ENCODE results near the gene RARG.

Gene RARG

GRCh38 chr12:53198486-53199110, 33.4 kb downstream of the RARG start:
- H3K27ac ChIP-seq (ENCODE audit: extremely low read depth, low read depth, low read length) = no peak overlapping the region
- TF ChIP-seq ZBTB49 (tag by site-specific recombination; IDR thresholded peaks at IDR 0.05; ENCODE audit: low read depth) = no peak
- TF ChIP-seq ZNF280D (tag by site-specific recombination; IDR thresholded peaks at IDR 0.05) = no peak
- no peak for TF ChIP-seq ZNF169 (tag by site-specific recombination; IDR thresholded peaks at IDR 0.05)
- TF ChIP-seq ZNF473 (tag by site-specific recombination; IDR thresholded peaks at IDR 0.05) = no peak
- TF ChIP-seq ZNF114 (tag by site-specific recombination; IDR thresholded peaks at IDR 0.05) = no peak
- TF ChIP-seq ZNF174 (tag by site-specific recombination; IDR thresholded peaks at IDR 0.05) = no peak
- no peak for TF ChIP-seq GLIS2 (tag by site-specific recombination; IDR thresholded peaks at IDR 0.05)
- no peak for TF ChIP-seq GLI2 (tag by site-specific recombination; IDR thresholded peaks at IDR 0.05; ENCODE audit: borderline replicate concordance, low read depth)
- TF ChIP-seq ZBTB1 (tag by site-specific recombination; IDR thresholded peaks at IDR 0.05) = no peak
- TF ChIP-seq, protein P1, sequence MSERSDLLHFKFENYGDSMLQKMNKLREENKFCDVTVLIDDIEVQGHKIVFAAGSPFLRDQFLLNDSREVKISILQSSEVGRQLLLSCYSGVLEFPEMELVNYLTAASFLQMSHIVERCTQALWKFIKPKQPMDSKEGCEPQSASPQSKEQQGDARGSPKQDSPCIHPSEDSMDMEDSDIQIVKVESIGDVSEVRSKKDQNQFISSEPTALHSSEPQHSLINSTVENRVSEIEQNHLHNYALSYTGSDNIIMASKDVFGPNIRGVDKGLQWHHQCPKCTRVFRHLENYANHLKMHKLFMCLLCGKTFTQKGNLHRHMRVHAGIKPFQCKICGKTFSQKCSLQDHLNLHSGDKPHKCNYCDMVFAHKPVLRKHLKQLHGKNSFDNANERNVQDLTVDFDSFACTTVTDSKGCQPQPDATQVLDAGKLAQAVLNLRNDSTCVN (tag by site-specific recombination; optimal IDR thresholded peaks at IDR 0.05) = no peak
- TF ChIP-seq ZNF394 (tag by site-specific recombination; IDR thresholded peaks at IDR 0.05; ENCODE audit: borderline replicate concordance) = no peak
- H3K36me3 ChIP-seq (ENCODE audit: control insufficient read depth in 2 of 2, insufficient read depth in 1 of 2, low read length in 2 of 2) = no peaks in the 10 kb centered on the region
- no peak overlapping the region for H3K4me3 ChIP-seq (ENCODE audit: low read depth, low read length)
- no peaks in the 10 kb centered on the region for H3K4me1 ChIP-seq (ENCODE audit: control insufficient read depth, insufficient read depth, low read length)
- ChIA-PET CTCF (interaction anchor here (0.6 to 3.1 kb wide), 8 partner anchors 8 to 133 kb away, joined by 3 to 18 read pairs (median 4); no protein-coding TSS in a partner anchor), POLR2A (interaction anchor here (0.9 to 1.2 kb wide), 2 partner anchors 12 to 18 kb away, joined by 3 to 4 read pairs; partner anchors contain the start of genes CSAD and ZNF740)
- H3K9me3 ChIP-seq (ENCODE audit: control insufficient read depth, insufficient read depth, low read depth, low read length) = no peaks in the 10 kb centered on the region

- ChIA-PET POLR2A (interaction anchor here (1.2 kb wide), 1 partner anchor 22 kb away, joined by 4 read pairs; no protein-coding TSS in a partner anchor), CTCF (interaction anchor here (0.6 to 3.1 kb wide), 6 partner anchors 14 to 131 kb away, joined by 3 to 18 read pairs (median 6); no protein-coding TSS in a partner anchor)
- no peaks in the 10 kb centered on the region for H3K4me1 ChIP-seq (ENCODE audit: control insufficient read depth, insufficient read depth, low read length)
- H3K4me3 ChIP-seq (ENCODE audit: low read depth, low read length) = no peak overlapping the region
- no peak overlapping the region for H3K27ac ChIP-seq (ENCODE audit: extremely low read depth, low read depth, low read length)
- H3K9me3 ChIP-seq (ENCODE audit: control insufficient read depth, insufficient read depth, low read depth, low read length) = no peaks in the 10 kb centered on the region
- peaks cover 0 to 7% of the 10 kb centered on the region in 2 experiments; a peak in 1 of 3 replicates for H3K36me3 ChIP-seq (ENCODE audit: control insufficient read depth in 2 of 2, insufficient read depth in 1 of 2, low read length in 2 of 2)
- TF ChIP-seq ZNF140 (tag by site-specific recombination; IDR thresholded peaks at IDR 0.05) = no peak
- TF ChIP-seq SETDB1 (IDR thresholded peaks at IDR 0.05; ENCODE audit: insufficient read length, low read length) = no peak
- no peak for TF ChIP-seq PATZ1 (tag by site-specific recombination; IDR thresholded peaks at IDR 0.05)
- TF ChIP-seq ZNF449 (tag by site-specific recombination; IDR thresholded peaks at IDR 0.05) = no peak
- no peak for TF ChIP-seq ZNF48 (tag by site-specific recombination; IDR thresholded peaks at IDR 0.05)
- no peak for TF ChIP-seq ZNF274 (IDR thresholded peaks at IDR 0.05; ENCODE audit: low read length)
- TF ChIP-seq ZNF274 (tag by site-specific recombination; IDR thresholded peaks at IDR 0.05; ENCODE audit: borderline replicate concordance) = no peak
- no peak for TF ChIP-seq ZNF132 (tag by site-specific recombination; IDR thresholded peaks at IDR 0.05; ENCODE audit: borderline replicate concordance)
- TF ChIP-seq, protein P2, sequence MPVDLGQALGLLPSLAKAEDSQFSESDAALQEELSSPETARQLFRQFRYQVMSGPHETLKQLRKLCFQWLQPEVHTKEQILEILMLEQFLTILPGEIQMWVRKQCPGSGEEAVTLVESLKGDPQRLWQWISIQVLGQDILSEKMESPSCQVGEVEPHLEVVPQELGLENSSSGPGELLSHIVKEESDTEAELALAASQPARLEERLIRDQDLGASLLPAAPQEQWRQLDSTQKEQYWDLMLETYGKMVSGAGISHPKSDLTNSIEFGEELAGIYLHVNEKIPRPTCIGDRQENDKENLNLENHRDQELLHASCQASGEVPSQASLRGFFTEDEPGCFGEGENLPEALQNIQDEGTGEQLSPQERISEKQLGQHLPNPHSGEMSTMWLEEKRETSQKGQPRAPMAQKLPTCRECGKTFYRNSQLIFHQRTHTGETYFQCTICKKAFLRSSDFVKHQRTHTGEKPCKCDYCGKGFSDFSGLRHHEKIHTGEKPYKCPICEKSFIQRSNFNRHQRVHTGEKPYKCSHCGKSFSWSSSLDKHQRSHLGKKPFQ (tag by site-specific recombination; IDR thresholded peaks at IDR 0.05) = no peak
- TF ChIP-seq MEIS1 (CRISPR knock-in tag; IDR thresholded peaks at IDR 0.05; ENCODE audit: borderline replicate concordance) = no peak
Measured at GRCh38 chr12:53197011-53197640, 34.9 kb downstream of the RARG start.

All from HEK293 (cell line).